ENCODE results near the gene ZDHHC21. TPM values are rescaled to one million over a fixed set of nuclear protein-coding genes. Genes with fewer than 3 reads are reported as not detected.

Gene ZDHHC21
- total and polyA plus RNA-seq, 2 of the 8 experiments (the other 6 are each of a cell fraction or from before 2014, with no cell fraction given) = 1.9 to 6.0 TPM

GRCh38 chr9:14719231-14719923, 26.1 kb upstream of the ZDHHC21 start:
- Histone ChIP-seq H3K79me2 (ENCODE audit: control insufficient read depth in 1 of 2, insufficient read depth in 2 of 2, low read length in 2 of 2) (no peaks in the 10 kb centered on the region), H3K4me2 (ENCODE audit: insufficient read depth in 1 of 2, low read depth in 2 of 2, low read length in 2 of 2) (no peak overlapping the region), H2BK20ac (ENCODE audit: low read length) (no peak overlapping the region), H3K4ac (replicated peaks; ENCODE audit: insufficient read length, low read depth, low read length) (no peak overlapping the region), H2AFZ (ENCODE audit: low read length) (no peak overlapping the region), H4K5ac (ENCODE audit: insufficient read length, low read depth, low read length) (no peak overlapping the region), H2BK5ac (ENCODE audit: low read depth, low read length) (no peak overlapping the region), H4K8ac (ENCODE audit: extremely low read depth, insufficient read depth, low read length) (no peak overlapping the region), H3K27me3 (replicated peaks in 1 of 4; ENCODE audit: control insufficient read depth in 3 of 4, extremely low read depth in 1 of 4, insufficient read depth in 3 of 4, low read length in 3 of 4) (peaks cover 25 to 49% (median 33%) of the 10 kb centered on the region in 4 experiments), H2AK5ac (ENCODE audit: low read depth, low read length) (no peak overlapping the region), H3K56ac (replicated peaks; ENCODE audit: insufficient read length, low read depth, low read length) (no peak overlapping the region), H3K27ac (ENCODE audit: low read depth, low read length) (no peak overlapping the region), H3K36me3 (ENCODE audit: control insufficient read depth in 2 of 4, insufficient read depth in 4 of 4, low read length in 3 of 4) (no peaks in the 10 kb centered on the region), H3K23ac (ENCODE audit: insufficient read length) (no peak overlapping the region), H3K18ac (ENCODE audit: extremely low read depth, low read length) (no peak overlapping the region), H2BK15ac (ENCODE audit: low read length) (no peak overlapping the region), H3K14ac (ENCODE audit: insufficient read length) (no peak overlapping the region), H3K4me3 (ENCODE audit: extremely low read depth in 1 of 4, insufficient read depth in 2 of 4, low read depth in 3 of 4, low read length in 4 of 4) (no peak overlapping the region), H3K79me1 (ENCODE audit: low read depth, low read length) (no peaks in the 10 kb centered on the region), H3K4me1 (replicated peaks in 1 of 4; ENCODE audit: control insufficient read depth in 3 of 4, insufficient read depth in 4 of 4, low read length in 3 of 4) (peaks cover 4 to 8% (median 6%) of the 10 kb centered on the region in 4 experiments; a peak in 6 of 7 replicates), H3K23me2 (ENCODE audit: low read depth, low read length) (no peaks in the 10 kb centered on the region; the same call in 1 of the 2 replicates), H2BK12ac (ENCODE audit: low read depth, low read length) (no peak overlapping the region), H3K9me3 (ENCODE audit: insufficient read depth in 2 of 2, low read depth in 1 of 2, low read length in 1 of 2) (no peaks in the 10 kb centered on the region), H4K91ac (replicated peaks; ENCODE audit: insufficient read length, low read length) (no peak overlapping the region), H4K20me1 (replicated peaks in 1 of 2; ENCODE audit: control insufficient read depth in 1 of 2, insufficient read depth in 2 of 2, low read length in 2 of 2) (peaks cover 0 to 1% of the 10 kb centered on the region in 2 experiments), H2BK120ac (replicated peaks; ENCODE audit: low read depth, low read length) (no peak overlapping the region), H3K9ac (replicated peaks in 1 of 4; ENCODE audit: extremely low read depth in 1 of 4, low read depth in 3 of 4, low read length in 3 of 4) (no peak overlapping the region)
- no peak for DNase-seq (ENCODE audit: low read depth in 1 of 2, low spot score in 2 of 2)
- POLR2A ChIA-PET (ENCODE audit: partially characterized antibody) = no interaction called here
- WGBS, 2 experiments (ENCODE audit: extremely low coverage in 1 of 2, insufficient coverage in 1 of 2, insufficient read length in 1 of 2, insufficient replicate concordance in 2 of 2, low coverage in 1 of 2, low lambda C conversion rate in 2 of 2, missing lambda C conversion rate in 1 of 2) = 84% methylated on average over 8 of the region's 8 CpGs; no CpG with 5 or more reads in 1 of the 2 experiments
- CTCF ChIA-PET (ENCODE audit: partially characterized antibody) = no interaction called here
- no peak for TF ChIP-seq TCF12 (IDR thresholded peaks at IDR 0.05; ENCODE audit: low read depth, low read length)
- no peak for TF ChIP-seq CTBP2 (IDR thresholded peaks at IDR 0.05; ENCODE audit: borderline replicate concordance, insufficient read depth, insufficient read length, low read length)
- TF ChIP-seq EZH2 (IDR thresholded peaks at IDR 0.05; ENCODE audit: low read depth, low read length, severe bottlenecking) = no peak
- no peak for TF ChIP-seq NRF1 (IDR thresholded peaks at IDR 0.05; ENCODE audit: low read depth, low read length)
- TF ChIP-seq CBX5 (IDR thresholded peaks at IDR 0.05; ENCODE audit: low read depth, low read length) = no peak
- TF ChIP-seq KDM5A (IDR thresholded peaks at IDR 0.05; ENCODE audit: low read length) = no peak
- no peak for TF ChIP-seq GABPA (IDR thresholded peaks at IDR 0.05; ENCODE audit: borderline replicate concordance, insufficient read depth, low read length)
- no peak for TF ChIP-seq MAX (IDR thresholded peaks at IDR 0.05)
- no peak for TF ChIP-seq POLR2A (IDR thresholded peaks at IDR 0.05; ENCODE audit: control extremely low read depth in 1 of 2, low read depth in 2 of 2, low read length in 2 of 2)
- no peak for TF ChIP-seq HDAC6 (IDR thresholded peaks at IDR 0.05; ENCODE audit: low read depth, low read length)
- FAIRE-seq = no peak
